NCI-H1930 (cell line): Measurements from ENCODE around the gene SIK2.

ENCODE experiments used
- DNase-seq, 2 experiments: peaks; one replicate each; lab custom pipeline; 2025; lab: John Stamatoyannopoulos, UW

The SIK2 gene

DNA sequence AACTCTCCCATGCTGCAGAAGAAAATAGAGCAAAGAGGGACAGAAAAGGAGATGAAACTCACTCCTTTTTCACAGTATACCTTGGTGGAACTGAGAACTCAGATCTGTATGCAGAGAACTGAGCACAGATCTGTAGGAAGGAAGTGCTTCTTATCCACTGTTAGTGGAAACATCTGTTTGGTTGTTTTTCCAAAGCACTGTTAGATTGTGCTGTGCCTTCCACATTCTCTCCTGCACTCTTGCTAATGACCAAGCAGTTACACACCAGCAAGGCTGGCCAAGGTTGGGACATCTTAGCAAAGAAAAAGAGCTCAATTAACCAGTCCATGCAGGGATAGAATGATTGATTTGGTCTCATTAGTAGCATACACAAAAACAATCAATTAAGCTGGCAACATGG is 20.1 kb upstream of the SIK2 start:
- no peak for DNase-seq

DNA sequence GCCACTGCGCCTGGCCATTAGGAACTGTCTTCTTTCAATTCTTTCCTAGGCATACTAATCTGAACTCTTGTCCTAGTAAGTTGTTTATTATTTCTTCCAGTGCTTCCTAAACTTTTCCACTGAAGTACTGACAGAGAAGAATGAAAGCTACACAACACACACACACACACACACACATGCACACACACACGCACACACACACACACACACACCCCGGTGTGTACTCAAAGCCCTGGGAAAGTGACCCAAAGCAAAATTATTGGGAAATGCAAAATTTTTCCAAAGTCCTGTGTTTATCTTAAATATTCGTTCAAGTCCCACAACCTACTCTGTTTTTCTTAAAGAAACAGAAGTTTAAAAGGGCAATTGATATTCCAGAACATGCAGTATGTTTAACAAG is 19.4 kb upstream of the SIK2 start:
- no peak for DNase-seq

DNA sequence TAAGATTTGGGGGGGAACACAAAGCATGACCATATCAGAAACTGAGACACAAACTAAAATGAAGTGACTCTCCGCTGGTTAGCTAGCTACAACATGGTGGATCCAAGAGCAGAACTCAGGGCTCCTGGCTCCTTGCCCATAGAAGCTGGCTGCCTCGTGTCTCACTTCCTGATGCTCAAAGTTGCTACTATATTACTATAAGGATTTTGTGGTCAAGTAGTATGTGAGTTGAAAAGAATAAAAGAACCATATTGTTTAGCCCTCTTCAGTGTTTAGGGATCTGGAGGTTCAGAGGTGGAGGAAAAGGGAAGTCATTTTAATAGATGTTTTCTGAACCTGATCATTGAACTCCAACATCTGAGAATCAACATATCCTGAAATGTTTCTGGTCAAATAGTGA is 16.9 kb upstream of the SIK2 start:
- no peak for DNase-seq

DNA sequence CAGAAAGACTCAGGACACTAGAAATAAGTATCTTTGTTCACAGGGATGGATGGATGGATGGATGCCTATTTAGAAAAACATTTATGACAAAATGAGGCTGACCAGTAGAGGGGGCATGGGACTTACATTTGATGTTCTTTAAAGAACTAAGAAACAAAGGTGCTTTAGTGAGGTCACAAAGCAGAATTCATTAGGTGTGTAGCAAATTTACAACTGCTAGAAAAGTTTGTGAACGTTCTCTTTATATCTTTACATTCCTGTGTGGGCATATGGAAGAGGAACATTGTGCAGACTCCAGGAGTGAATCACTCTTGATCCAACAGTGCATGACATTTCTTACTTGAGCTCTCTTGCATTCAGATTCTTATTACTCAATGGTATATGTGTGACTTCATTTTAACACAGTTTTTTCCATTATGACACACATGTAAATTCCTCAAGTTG is 15.8 kb upstream of the SIK2 start:
- peak; percentile 19 to 34 for DNase-seq

DNA sequence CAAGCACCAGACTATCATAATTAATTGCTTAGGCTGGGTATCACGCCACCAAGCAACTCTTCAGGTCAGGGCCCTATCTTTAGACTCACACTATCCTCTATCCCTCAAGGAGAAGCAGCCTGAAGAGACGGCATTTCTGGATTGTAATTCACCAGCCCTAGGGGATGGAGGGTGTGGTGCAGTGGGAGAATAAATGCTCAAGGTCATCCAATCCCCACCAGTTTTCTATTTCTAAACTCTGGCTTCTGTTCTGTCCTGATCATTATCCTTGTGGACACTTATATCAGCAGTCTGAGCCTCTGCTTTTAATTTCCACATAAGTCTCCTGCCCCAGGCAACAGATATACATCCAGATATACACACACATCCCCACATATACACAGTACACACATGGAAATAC is 13.1 kb upstream of the SIK2 start:
- DNase-seq: no peak

DNA sequence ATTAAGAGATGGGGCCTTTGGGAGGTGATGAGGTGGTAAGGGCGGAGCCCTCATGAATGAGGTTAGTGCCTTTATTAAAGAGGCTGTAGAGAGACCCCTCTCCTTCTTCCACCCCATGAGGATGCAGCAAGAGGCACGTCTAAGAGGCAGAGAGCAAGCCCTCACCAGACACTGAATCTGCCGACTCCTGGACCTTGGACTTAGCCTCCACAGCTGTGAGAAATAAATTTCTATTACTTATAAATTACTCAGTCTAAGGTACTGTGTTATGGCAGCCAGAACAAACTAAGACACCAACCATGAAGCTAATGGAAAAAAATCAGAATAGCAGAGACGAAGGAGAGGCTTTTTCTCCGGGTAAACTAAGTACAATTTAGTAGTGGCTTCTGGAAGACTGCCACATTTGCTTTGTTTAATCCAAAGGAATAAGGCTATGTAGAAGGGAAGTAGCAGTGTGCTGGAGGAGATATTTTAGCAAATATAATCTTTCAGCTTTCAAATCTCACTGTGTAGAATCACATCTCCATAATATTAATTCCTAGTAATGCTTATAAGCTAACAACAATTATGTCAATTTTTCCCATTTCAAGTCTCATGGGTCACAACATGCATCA is 12.3 kb upstream of the SIK2 start:
- no peak for DNase-seq

DNA sequence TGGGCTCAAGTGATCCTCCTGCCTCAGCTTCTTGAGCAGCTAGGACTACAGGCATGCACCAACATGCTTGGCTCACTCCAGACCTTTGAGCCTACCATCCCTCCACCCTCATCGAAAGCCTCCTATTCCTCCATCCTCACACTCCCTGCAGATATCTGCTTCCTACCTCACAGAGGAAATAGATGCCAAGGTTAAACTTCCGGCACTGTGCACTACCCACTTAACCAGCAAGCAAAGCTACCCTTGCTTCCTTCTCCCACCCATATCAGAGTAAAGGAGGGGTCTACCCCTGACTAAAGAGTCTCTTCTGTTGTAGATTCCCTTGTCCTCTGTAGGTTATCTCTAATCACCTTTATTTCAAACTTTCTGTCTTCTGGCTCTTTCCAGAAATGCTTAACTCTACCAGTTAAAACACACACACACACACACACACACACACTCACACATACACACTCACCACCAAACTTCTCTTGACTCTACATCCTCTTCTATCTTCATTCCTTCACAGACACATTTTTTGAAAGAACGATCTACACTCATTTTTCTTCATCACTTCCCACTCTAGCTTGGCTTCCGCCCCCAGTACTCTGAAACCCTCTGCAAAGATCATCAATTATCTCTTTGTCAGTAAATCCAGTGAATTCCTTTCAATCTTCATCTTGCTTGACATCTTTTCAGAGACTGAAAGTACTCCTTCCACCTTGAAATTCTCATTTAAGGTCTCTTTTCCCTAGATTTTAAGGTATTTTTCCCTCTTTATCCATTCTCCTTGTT is 10.9 kb upstream of the SIK2 start:
- no peak for DNase-seq

DNA sequence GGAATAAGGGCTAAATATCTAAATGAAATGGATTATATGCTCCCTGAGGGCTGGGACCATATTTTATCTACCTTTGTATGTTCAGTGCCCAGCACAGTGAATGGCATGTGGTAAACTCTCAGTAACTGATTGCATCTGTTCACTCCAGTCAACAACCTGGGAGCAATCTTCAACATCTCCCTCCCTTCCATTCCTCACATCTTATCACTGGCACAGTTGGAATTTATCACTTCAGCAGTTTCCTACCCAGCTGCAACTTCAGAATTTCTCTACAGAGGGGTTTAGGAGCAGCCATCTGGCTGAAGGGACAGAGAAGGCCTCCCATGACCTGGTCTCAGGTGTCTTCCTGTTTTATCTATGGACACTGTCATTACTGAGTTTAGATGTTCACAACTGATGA is 9.8 kb upstream of the SIK2 start:
- DNase-seq: no peak

DNA sequence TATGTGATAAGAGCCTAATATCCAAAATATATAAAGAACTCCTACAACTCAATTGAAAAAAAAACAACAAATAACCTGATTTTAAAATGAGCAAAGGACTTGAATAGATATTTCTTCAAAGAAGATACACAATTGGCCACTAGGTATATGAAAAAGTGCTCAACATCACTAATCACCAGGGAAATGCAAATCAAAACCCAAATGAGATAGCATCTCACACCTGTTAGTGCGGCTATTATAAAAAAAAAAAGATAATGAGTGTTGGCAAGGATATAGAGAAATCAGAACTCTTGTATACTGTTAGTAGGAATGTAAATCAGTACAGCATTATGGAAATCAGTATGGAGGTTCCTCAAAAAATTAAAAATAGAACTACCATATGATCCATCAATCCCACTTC is 5.9 kb upstream of the SIK2 start:
- DNase-seq: no peak

DNA sequence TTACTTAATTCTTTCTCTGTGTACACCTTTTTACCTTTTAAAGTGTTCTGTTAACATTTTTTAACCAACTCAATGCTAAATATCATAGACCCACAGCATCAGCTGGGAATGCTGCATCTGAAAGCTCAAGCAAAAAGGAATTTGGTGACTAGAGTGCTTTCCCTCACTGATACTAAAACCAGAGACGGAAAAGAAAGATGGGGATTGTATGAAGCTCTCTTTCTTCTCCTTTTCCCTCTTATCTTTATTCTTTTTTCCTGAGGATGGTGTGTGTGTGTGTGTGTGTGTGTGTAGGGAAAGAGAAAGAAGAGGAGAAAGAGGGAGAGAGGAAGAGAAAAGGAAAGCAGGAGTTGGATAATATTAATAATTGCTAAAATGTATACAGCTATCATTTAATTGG is 4.1 kb upstream of the SIK2 start:
- DNase-seq: no peak

DNA sequence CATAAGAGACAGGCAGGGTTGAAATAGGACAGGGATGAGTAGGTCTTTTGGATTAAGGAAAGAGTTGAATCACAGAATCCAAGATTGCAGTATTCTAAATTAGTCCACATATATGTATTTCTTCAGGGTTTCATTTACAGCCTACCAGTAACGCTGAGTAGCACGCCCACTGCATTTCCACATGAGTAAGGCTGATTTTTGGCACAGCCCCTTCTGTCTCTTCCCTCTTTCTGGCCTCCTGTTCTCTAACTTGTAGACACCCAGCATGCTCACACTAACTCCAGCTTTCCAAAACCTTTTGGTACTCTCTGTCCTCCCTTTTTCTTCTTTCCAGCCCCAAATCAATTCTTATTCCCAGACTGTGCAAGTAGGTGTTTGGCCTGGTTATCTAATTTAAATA is 3.7 kb upstream of the SIK2 start:
- DNase-seq: no peak

DNA sequence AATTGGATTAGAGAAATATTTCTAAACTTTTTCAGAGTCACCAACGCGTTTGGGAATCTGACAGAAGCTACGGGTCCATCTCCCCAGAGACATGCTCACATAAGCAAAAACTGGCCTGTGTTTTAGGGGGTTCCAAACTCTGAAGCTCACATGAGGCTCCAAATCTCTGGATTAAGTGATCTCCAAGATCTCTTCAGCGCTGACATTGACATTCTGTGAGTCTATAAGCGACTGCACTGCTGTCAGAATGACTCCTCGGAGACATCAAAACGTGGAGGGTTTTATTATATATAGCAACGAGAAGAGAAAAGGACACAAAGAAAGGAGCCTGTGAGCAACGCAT is 642 bp upstream of the SIK2 start:
- DNase-seq: no peak

DNA sequence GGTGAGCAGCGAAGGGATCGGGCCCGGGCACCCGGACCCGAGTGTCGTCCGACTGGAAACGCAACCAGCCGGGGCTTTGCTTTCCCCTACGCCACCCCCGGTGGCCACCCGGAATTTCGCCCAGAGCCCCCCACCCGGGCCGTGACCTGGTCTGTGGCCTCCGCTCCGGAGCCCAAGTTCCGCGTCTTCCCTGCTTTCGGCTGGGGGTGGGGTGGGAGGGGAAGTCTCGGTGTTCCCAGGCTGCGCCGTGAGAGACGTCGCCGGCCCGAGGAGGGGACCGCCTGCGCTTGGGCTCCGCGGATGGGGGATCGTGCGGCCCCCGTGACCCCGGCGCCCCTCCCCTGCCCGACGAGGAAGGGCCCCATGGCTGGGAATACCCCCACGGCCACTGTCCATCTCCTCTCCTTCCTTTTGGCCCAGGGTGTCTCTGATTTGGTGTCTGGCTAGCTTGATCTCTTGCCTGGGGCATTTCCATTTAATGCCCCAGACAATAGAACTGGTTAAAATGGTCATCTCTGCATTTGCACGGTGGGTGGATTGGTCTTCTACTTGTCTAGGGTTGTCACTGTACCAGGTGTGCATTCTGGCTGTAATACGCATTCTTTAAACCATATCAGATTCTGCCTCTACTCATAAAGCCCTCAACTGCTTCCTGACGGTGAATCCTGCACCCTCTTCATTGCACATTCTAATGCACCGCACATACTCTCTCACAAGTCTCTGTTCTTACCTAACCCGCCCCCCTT is 789 bp downstream of the SIK2 start:
- no peak for DNase-seq

DNA sequence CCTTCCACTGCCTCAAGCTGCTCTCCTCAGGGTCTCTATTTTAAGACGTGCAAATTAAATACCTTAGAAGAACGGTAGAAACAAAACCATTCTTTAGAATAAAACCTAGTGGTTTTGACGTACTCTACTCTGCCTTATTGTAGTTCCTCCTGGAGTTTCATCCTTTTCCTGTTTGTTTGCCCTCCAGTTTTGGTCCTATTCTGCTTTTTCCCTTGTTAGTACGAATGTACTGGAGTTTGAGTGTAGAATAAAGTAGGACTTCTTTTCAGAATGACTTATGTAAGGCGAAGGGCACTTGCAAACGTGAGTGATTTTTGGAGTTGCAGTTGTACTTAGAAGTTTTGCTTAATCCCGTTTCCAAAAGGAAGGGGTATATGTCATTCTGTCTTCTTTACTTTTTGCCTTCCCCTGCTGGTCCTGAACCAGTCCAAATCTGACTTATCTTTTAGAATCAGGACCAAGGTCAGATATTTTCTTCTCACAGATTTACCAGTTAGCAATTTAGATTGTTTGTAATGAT is 1.4 kb downstream of the SIK2 start:
- no peak for DNase-seq

DNA sequence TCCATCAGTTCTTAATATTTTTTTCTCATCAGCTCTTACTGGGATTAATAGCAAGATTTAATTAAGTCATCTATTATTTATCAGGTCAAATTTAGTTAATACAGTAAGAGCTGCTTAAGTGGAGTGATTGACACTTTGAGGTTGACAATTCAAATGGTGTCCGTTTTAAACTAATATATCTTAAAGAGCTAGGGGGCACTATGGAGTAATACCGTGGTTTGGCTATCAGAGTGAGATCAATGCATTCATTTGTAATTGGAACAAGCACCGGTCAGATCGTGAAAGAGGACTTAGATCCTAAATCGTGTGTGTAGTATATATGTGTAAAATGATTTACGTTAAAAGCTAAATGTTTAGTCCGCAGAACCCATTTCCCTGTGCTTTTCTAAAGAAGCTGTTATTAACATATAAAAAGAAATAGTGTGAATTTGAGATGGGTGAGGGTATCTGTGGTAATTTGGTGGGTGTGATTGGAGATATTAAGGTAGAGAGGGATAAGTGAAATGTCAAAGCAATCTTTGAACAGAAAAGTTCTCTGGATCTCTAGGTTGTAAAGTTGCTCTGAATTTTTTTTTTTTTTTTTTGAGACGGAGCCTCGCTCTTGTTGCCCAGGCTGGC is 2.3 kb downstream of the SIK2 start:
- peak; percentile 19 to 27 for DNase-seq

DNA sequence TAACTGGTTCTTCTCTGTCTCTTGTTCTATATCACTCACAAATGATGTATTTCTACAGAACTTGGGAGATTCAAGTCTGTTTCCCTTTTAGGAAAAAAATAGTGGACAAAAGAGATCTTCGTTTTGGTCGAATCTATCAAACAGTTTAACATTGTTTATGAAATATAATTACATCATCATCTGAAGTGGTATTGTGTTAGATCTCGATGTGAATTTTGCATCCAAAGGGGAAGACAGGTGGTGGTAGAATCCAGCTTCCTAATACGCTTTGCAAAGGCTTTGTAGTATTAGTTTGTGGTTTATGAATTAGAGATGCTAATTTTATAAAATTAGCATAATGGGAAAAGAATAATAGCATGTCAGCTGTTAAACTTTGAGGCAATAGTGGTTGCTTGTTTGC is 3.4 kb downstream of the SIK2 start:
- DNase-seq: peak in 1 of 2 experiments; percentile 28

DNA sequence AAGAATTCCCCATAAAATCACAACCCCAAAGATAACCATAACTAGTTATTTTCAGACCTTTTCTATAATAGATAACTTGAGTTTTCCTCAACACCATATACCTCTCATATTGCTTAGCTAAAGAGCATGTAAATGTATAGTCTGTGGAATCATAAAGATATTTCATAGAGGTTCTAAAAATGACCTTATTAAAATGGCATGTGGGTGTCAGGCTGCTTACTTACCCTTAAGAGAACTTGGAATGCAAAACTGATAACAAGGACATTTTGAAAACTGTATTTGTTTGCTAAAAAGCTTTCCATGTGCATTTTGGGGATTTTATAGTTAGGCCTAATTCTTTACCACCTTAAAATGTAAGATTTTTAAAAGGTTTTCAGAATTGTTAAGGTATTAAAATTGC is 4.7 kb downstream of the SIK2 start:
- DNase-seq: no peak

DNA sequence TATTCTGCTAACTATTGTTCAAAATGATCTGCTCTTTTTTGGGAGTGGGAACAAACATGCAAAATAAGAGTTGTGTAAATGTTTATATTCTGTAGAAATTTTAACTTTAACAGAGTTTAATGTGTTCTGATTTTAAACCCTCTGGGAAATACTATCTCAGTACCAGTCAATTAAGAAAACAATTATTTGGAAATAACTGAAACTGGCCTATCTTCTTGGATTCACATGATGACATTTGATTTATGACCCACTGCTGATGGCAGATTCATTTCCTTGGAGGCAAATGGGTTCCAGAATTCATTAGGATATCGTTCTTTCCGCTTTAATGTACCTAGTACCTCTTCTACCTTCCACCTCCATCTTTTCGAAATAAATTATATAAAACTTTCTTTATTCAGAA is 5.5 kb downstream of the SIK2 start:
- DNase-seq: no peak

DNA sequence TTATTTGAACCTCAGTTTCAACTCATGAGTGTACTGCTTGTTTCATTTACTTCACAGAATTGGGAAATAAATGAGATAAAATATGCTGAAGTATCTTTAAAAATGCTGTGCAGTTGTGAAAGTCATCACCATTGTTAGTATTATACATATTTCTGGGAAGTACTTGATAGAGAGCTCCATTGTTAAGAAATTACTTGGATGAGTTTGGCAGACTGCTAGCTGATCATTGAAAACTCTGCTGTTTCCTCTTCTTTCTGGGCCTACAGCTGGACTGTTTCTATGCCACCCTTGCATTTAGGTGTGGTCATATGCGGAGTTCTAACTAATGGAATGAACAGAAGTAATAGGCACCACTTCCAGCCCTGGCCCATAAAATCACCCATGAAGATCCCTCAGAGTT is 10.0 kb downstream of the SIK2 start:
- no peak for DNase-seq

DNA sequence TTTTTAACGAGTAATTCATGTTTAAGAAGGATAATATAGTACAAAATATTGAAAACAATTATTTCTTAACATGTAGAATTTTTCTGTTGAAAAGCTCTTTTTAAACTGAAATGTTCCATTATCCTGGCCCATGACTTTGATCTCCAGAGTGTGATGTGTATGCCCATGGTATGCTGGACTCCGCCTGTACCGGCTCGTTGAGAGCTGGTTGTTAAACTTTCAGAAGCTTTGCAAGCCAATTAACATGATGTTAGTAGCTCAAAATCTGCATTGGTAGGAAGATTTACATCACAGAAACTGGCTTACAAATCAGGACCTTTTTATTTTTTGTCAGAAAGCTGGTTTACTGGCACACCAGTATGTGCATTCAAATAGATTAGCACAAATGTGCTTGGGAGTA is 15.0 kb downstream of the SIK2 start:
- no peak for DNase-seq

DNA sequence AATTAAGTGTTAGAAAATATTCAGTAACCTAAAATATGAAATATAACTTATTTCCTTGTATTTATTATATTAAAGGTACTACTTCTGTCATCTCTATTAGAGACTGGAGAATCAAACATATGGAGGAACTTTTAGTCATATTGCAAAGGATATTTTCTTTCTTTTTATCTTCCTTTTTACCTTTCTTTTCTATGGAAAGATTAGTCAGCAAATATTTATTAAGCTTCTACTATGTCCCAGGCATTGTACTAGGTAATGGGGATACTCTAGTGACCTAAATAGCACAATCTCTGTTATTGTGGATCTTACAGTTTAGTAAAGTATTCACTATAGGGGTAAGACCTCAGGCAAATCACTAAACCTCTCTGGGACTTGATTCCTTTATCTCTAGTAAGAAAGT is 18.3 kb downstream of the SIK2 start:
- DNase-seq: no peak

DNA sequence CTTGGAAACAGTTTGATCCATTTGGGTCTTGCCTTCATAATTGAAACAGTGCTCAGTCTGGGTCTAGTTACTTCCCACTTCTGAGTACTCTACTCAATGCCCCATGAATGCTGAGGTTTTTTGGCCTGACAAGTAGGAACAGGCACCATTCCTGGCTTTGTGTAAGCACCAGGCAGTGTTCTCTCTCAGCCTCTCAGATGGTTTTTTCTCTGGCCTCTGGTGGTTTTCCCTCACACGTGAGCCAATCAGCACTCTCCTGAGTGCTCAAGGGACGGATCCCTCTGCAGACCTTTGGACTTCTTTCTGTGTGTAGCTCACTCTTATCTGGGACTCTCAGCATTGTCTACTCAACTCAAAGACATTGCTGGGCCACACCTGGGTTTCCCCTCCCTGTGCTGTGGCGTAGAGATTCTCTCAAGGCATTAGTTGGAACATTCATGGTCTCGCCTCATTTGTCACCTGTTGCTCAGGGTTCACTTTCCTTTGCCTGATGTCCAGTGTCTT is 21.3 kb downstream of the SIK2 start:
- DNase-seq: no peak

DNA sequence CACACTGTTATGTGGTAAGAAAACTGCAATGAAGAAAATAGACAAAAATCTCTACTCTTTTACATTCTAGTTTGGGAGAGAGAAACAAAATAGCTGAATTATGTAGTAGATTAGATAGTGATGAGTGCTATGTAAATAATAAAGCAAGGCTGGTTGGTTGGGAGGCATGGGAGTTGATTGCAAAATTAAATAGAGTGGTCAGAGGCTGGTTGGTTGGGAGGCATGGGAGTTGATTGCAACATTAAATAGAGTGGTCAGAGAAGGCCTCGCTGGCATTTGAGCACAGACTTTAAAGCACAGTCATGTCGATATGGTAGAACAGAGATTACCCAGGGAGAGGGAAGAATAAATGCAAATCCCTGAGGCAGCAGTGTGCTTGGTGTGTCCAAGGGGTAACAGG is 22.4 kb downstream of the SIK2 start:
- no peak for DNase-seq
